Cerebellar cortex (tissue), 1 donor: Measurements from ENCODE around the gene SND1.

ENCODE experiments used
- DNase-seq: peaks from one replicate; pipeline ENCODE4 v3.0.0-alpha.2; 2015; ENCODE audit warnings: low spot score

Gene SND1

DNA sequence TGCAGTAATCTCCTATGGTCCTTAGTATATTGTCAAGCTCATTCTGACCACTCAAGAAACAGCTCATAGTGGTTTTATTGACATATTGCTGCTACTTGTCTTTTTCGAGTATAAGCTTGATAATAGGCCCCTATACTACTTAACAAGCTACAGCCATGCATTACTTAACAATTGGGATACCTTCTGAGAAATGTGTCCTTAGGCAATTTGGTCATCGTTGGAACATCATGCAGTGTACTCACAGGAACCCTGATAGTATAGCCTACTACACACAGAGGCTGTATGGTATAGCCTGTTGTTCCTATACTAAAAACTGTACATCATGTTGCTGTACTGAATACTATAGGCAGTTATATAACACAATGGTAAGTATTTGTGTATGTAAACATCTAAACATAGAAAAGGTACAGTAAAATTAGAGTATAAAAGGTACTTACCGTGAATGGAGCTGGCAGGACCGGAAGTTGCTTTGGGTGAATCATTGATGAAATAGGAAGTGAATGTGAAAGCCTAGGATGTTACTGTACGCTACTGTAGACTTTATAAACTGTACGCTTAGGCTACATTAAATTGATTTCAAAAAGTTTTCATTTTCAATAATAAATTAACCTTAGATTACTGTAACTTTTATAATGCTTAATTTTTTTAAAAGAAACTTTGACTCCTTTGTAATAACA is 218.4 kb downstream of the SND1 start:
- DNase-seq, result no peak

DNA sequence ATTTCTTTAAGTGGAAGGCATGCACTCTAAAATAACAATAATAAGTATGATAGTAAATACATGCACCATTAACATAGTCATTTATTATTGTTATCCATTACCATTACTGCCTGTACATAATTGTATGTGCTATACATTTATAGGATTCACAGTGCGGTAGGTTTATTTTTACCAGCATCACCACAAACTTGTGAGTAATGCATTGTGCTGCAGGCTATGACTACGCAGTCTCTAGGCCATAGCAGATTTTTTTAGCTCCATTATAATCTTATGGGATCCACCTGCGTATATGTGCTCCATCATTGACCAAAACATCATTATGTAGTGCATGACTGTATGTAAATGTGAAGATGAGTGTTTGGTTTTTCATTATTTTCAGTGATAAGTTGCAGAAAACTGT is 219.2 kb downstream of the SND1 start:
- no peak for DNase-seq

DNA sequence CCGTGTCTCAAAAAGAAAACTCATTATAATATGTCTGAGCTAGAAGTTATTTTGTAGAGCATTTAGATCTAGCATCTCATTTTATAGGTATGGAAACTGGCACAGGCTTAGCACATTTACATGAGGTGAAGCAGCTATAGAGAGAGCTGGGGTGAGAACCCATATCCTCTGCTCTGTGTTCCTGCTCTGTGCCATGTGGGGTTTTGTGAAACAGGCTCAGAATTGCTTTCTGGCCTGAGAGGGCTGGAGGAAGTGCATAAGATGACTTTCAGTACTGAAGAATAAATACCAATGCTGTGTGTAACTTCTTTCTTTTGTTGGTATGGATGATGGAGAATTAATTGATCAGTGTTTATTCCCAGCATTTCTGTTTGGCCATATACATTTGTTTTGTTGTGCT is 220.1 kb downstream of the SND1 start:
- DNase-seq, result no peak

DNA sequence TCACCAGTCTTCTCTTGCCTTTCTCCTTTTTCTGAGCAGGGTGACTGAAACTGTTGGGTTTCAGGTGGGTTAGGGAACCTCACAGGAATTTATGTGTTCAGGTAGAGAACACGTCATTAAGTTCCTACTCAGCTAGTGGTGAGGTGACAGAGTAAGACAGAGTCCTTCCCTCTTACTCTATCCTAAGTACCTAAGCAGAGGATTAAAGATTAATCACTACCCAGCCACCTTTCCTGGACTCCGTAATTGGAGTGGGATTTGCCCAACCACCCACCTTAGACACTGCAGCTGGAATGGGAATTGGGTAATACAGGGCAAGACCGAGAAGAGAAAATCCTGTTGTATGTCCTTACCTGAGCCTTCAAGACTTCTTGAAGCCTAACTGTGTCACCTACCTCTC is 221.2 kb downstream of the SND1 start:
- no peak for DNase-seq

DNA sequence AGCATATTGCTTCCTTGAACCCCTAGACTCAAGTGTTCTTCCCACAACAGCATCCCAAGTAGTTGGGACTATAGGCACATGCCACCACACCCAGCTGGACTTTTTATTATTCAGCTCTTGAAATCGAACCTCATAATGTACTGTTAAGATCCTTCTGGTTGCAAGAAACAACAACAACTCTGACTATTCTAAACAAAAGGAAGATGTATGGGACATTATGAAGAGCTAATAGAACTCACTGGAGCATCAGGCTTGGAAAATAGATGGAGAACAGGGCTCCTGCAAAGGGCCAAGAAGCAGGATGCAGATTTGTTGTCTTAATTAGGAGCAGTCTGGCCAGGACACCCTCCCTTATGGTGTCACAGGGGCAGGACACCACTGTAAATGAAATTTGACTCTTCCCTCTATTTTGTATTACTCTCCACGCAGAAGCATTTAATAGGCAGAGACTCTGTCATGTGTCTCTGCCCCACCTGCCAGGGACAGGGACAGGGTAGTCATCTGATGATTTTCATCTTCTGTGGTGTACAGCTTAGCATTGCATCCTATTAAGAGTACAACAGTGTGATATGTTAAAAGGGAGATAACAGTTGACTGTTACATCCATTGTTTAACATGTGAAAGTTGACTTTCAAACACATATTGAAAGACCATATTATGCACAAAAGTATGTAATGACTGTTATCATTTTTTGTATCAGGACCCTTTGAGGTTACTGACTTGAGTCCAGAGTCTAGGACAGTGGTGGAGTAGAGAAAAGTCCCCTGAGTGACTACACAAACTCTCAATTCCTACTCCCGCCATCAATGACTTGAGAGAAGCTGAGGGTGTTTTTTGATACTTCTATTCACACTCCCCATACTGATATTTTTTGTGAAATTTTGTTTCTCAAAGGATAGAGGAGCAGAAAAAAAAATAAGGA is 222.0 kb downstream of the SND1 start:
- no peak for DNase-seq

DNA sequence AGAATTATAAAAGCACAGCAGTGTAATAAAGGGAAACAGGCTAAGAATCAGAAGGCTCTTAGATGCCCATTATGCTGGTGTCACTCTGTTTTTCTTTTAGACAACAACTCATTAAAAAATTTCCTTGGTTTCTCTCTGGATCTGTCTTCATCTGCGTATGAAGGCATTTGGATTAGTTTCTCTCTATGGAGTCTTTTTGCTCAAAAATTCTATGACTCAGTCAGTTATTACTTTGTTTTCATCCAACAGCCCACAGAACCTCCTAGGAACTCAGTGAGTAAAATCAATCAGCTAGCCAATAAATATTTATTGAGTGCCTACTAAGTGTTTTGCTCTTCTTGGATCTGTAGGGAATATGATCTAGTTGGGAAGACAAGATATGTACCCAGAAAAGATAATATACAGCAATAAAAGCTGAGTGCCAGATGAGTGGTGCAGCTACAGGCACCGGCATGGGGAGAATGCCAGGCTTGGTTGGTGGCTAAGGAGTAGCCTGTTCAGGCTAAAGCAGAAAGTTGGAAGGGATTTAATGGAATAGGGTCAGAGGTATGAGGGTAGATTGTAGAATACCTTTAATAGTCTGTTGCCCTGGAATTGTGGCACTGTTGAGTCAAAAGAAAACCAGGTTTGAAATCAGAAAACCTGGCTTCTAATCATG is 223.1 kb downstream of the SND1 start:
- peak; percentile 44 for DNase-seq

DNA sequence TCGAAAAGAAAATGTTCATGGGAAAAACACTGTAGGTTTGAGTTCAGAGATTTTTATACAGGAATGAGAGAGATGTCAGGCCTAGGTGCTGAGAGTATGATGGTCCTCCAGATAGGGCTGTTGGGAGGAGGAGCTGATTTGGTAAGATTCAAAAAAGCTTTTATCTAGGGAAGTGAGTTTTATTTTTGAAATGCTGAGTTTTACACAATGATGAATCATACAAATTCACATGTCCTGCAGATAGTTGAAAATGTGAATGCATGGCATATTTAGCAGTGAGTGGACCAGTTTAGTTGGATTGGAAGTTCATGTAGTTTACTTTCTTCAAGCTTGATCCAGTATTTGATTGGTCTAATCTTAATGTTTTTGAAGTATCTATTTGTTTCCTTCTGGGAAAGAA is 224.4 kb downstream of the SND1 start:
- no peak for DNase-seq

DNA sequence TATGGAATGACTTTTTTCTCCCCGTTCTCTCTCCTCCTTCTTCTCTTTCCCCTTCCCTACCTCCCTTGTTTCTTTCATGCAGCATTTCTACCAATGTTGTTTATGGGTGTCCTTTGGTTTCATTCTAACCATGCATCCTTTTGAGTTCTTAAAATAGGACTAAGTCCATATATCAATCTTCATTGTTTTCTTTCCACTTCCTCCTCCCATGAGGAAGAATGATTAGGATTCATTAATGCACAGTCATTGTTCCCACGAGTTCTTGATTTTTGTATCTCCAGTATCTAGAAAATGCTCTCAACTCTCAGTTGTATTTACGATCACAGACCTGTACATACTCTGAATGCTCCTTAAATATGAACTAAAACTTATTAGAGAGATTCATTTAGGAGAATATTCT is 226.0 kb downstream of the SND1 start:
- no peak for DNase-seq

DNA sequence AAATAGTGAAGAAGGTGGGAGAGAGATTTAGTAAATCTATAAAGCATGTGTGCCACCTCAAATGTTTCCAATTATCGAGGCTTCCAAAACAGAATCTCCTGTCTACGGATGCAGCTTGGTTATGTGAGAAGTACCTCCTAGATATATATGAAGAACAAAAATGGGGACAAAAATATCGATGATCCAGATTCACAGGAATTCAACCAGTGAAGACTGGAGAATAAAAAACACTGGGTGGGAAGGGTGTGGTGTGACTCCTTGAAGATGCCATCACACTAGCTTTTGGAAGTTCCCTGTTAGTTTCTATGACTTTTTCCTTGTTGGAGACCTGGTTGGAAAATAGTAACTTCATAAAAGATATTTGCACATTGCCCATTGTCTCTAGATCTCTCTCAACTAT is 226.8 kb downstream of the SND1 start:
- no peak for DNase-seq

DNA sequence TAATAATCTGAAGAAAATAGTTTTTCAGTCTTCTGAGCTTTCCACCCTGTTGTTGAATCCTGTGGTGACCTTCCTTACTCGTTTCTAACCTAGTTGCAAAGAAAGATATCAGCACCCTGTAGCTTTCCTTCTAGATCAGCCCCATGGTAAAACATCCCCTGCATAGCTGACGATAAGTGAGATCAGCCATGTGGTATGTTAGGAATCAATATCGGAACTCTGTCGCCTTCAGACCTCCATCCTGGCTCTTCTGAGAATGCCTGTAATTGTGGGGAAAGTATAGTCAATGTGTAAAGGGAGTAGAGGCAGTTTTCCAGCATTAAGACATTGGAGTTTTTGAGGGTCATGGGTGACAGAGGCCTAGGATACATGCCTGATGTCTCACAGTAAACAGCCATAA is 227.4 kb downstream of the SND1 start:
- DNase-seq, result no peak

DNA sequence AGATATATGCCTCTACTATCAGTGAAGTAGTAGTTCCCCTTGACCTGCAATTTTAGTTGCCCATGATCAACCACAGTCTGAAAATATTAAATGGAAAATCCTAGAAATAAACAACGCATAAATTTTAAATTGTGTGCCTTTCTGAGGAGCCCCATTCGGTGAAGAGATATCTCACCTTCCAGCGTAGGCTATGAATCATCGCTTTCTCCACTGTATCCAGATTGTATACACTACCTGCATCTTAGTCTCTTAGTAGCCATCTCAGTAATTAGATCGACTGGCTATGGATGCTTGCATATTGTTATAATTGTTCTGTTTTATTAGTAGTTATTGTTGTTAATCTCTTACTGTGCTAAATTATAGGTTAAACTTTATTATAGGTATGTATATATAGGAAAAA is 227.9 kb downstream of the SND1 start:
- no peak for DNase-seq

DNA sequence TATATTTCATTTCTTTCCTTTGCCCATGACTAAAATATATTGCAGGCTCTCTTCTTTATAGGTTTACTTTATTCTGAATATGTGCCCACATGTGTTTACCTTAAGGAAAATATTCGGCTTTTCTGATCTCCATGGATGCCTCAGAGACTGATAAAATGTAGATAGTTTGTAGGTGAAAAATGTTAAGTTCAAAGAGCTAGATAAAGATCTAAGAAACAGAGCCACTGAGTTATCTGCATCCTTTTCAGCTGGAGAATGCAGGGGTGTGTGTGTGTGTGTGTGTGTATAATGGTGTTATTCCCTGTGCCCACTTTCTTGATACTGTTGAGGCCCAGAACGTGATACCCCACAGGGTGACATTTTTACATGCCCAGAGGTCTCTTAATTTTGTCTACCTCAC is 228.5 kb downstream of the SND1 start:
- no peak for DNase-seq

DNA sequence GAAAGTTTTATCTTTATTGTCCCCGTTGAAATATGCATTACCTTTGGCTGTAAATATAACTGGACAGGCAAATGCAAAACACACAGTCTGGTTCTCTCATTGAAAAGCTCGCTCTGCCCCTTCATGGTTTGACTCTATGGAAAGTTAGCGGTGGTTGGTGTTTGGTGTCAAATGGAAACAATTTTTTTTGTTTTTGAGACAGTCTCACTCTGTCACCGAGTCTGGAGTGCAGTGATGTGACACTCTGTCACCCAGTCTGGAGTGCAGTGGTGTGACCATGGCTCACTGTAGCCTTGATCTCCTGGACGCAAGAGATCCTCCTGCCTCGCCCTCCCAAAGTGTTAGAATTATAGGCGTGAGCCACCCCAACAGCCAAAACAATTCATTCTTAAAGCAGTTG is 229.6 kb downstream of the SND1 start:
- no peak for DNase-seq

DNA sequence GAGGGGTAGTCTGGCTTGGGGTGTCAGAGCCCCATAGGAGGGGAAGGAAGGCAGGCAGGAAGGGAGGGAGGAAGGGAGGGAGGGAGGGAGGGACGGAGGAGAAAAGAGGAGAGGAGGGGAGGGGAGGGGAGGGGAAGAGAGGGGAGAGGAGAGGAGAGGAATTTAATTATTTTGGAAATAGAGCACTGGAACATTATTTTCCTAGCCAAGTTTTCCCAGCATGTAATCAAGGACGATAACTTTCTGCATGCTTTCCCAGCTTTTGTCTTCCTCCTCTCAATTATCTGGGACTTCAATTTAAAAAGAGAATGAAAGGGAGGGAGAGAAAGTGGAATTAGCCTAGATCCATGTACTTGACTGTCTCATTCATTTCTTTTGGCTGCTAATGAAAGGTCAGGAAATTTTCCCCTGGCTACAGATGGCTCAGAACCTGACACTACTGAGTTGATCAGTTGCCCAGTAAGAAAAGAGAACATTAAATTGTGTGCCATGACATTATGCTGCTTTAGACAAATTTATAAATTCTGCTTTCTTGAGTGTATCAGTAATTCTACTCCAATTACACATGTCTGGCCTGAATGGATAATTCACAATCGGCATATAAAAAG is 230.4 kb downstream of the SND1 start:
- DNase-seq, result peak; percentile 91

DNA sequence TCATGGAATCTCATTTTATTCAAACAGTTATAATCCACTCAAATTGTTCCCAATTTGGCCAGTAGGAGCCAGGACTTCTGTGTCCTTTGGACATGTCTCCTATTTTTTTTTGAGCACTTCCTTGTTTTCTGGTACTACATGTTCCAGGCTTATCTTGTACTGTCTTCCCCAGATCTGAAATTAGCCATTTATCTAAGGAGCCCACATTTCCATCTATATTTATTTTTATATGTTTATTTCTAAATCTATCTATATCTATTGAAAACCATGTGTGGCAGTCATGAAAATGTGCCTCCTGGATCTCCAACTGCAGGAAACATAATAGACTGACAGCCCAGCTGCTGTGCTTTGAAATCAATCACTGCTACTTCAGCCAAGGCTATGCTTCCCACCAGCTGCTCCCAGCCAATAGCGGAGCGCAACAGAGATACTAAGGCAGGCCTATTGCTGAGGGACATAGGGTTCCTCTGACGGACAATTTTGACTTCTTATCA is 232.1 kb downstream of the SND1 start:
- no peak for DNase-seq

DNA sequence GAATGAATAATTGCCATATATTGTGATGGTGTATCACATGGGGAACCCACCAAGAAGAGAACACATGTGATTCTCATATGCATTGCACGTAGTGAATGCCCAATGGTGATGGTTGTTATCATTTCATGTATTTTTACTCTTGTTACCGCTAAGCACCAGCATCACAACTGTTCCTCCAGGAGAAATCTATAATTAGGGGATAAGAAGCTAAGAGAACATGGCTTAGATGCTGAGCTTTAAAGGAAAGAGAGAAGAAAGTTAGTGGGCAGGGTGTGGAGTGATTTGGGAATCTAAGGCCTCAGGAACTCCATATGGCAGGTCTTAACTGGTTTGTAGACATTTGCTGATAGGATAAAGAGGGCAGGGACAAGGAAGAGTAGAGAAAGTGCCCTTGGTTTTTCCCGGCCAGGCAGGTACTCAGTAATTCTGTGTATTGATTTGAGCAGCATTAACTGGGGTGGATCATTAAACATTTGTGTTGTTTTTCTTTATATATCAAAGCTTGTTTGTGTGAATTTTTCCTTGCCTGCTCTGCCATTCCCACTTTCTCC is 233.3 kb downstream of the SND1 start:
- DNase-seq, result no peak

DNA sequence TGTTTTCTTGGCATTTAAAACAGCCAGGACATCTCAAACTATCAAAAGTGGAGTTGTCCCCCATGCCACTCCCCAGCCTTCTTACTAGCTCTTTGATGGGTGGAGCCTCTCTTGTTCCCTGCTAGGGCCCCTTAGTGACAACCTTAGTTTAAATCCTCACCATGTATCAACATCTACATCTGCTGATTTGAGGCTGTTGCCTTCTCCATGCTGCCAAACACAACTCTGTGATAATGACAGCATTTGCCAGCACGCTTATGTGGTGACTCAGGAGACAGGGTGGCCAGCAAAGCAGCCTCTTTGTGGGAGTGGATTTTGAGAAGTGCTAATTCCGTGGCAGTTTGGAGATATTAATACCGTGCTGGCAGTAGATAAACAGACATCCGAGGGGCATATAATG is 233.8 kb downstream of the SND1 start:
- peak; percentile 46 for DNase-seq

DNA sequence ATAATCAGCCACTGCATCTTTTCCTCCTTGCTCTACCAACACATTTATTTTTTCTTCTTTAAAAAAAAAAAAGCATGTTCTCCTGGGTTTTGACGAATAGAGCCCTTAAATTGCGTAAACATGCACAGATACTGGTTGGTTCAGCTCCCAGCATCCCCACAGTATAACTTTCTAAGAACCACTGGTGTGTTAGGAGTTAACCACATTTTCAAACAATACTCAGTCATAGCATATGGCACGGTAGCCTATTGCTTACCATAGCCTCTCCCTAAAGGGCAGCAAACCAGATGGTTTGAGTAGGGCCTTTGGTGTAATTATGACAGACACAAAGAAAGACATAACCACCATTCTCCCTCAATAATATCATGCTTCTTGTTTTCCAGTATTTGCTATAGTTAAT is 234.3 kb downstream of the SND1 start:
- DNase-seq, result peak; percentile 62

DNA sequence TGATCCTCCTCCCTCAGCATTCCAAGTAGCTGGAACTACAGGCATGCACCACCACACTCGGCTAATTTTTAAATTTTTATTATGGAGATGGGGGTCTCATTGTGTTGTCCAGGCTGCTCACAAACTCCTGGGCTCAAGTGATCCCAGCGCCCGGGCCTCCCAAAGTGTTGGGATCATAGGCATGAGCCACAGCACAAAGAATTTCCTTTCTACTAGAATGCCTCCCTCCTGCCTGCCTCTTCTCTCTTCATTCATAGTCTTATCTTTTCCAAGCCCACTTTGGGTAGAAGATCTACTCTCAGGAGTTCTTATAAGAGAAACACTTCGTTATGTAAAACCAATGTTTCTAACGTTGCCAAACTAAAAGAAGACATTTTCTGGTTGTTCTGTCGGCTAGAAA is 235.1 kb downstream of the SND1 start:
- peak; percentile 29 for DNase-seq

DNA sequence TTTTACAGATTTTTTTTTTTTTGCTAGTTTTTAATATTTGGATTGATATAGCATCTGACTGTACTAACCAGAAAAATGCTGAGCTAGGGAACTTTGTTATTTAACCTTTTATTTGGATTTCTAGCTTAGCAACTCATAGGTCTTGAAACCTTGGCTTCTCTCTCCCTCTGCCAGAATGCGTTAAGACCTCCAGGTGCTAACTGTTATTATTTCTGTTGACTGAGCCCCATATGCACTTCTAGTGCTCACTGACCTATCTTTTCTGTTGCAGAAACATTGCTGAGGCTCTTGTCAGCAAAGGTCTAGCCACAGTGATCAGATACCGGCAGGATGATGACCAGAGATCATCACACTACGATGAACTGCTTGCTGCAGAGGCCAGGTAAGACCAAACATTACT is 235.6 kb downstream of the SND1 start:
- DNase-seq, result peak; percentile 89

DNA sequence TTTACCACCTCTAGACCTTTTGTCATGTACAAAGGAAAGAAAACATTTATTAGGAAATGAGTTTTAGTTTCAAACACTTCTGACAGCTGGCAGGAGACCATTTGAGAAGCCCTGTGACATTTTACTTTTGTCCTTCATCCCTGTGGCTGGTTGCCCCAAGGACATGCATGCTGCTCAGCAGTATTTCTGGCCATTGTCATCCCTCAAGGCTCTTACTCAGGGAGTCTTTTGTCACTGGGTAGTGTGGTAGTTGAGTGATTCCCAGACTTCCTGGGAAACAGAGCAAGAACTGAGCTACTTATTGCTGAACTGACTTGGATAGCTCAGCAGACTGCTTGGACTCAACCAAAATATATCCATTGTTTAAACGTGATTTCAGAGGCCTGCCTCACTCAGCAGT is 236.4 kb downstream of the SND1 start:
- DNase-seq, result peak; percentile 48

DNA sequence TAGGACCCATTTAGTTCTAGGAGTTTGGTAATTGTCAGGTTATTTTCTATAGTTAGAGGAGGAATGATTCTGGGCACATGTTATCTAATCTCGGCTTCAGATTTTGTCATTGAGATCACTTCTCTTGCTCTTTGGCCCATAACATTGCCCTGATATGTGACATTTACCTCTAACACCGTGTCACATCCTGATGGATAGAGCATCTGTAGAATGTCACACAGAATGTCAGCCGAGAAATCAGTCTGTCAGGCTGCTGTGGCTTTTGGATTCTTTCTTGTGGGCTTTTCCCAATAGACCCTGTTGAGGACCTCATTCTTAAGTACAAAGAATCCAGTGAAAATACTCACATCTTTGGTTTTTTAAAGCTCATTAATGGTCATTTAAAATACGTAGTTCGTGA is 236.8 kb downstream of the SND1 start:
- no peak for DNase-seq
